HepG2 (cell line): ENCODE measurements around the gene PASK. TPM values are rescaled to one million over a fixed set of nuclear protein-coding genes. Genes with fewer than 3 reads are reported as not detected.

Experiments
- ATAC-seq: fragments of 200-7000 bp; cut with Tn5 transposase; 3 replicates; pipeline ENCODE4 v1.9.1; 2020; ENCODE audit warnings: mild to moderate bottlenecking, moderate library complexity
- BruUV-seq: library from RNA; stranded (reverse); fragments of 400-500 nt; replicated peaks from 2 replicates; lab custom pipeline; 2021; lab: Mats Ljungman, UMichigan
- CTCF ChIA-PET: fragments of 300-600 bp; formaldehyde crosslinking; extraction: SDS; loops from one replicate; lab custom pipeline; 2021; ENCODE audit warnings: low total read pairs, inconsistent platforms, low intra/inter-chr PET ratio; lab: Yijun Ruan, JAX
- POLR2A ChIA-PET: fragments of 350-600 bp; sonication (Branson Sonifier 250); formaldehyde crosslinking; loops from one replicate; lab custom pipeline; 2020; ENCODE audit warnings: antibody characterized with exemption, inconsistent platforms; lab: Yijun Ruan, JAX
- DNase-seq: peaks from one replicate; pipeline ENCODE4 v3.0.0-alpha.2; 2015; ENCODE audit warnings: low spot score
- FAIRE-seq: peaks from 3 replicates; lab custom pipeline; 2011; peaks lifted over from hg19 to GRCh38; lab: Jason Lieb, UNC
- H2AFZ ChIP-seq: one replicate; pipeline ENCODE4 v1.6.1; 2011; ENCODE audit warnings: low read length, inconsistent platforms
- H3K27ac ChIP-seq: fragments of 300-600 bp; 3 replicates; pipeline ENCODE4 v1.8.0; 2011; ENCODE audit warnings: mixed run types, mild to moderate bottlenecking, mixed read lengths, low read length, inconsistent platforms; ENCODE audit not compliant: insufficient read depth; ENCODE audit errors: extremely low read length
- H3K27me3 ChIP-seq, 2 experiments: fragments of 200-600 bp in 1 of 2; 2 replicates in 1 of 2; 3 replicates in 1 of 2; pipeline versions ENCODE4 v1.6.0 to v1.8.0; 2011; ENCODE audit warnings: low read length in 2 of 2, mild to moderate bottlenecking in 2 of 2, moderate library complexity in 2 of 2, inconsistent platforms in 1 of 2; ENCODE audit not compliant: insufficient read depth in 2 of 2, control insufficient read depth in 1 of 2
- H3K36me3 ChIP-seq, 2 experiments: fragments of 200-600 bp in 1 of 2; replicated peaks in 1 of 2; 2 replicates in 1 of 2; 3 replicates in 1 of 2; pipeline versions ENCODE4 v1.5.1 to v1.8.0; 2011; ENCODE audit warnings: low read length in 2 of 2, inconsistent platforms in 1 of 2; ENCODE audit not compliant: insufficient read depth in 2 of 2, control insufficient read depth in 1 of 2
- H3K4me1 ChIP-seq: 2 replicates; pipeline ENCODE4 v1.5.1; 2012; ENCODE audit warnings: low read length, inconsistent platforms; ENCODE audit not compliant: insufficient read depth
- H3K4me2 ChIP-seq: 2 replicates; pipeline ENCODE4 v1.6.0; 2011; ENCODE audit warnings: low read depth, low read length, inconsistent platforms
- H3K4me3 ChIP-seq, 3 experiments: fragments of 200-600 bp in 1 of 3; sonication (generic), shearing (Covaris generic) in 1 of 3; replicated peaks in 1 of 3; 2 replicates each; pipeline ENCODE4 v1.5.1; 2011 to 2016; ENCODE audit warnings: low read length in 3 of 3, inconsistent platforms in 2 of 3, low read depth in 2 of 3, mild to moderate bottlenecking in 2 of 3, control low read depth in 1 of 3, mixed read lengths in 1 of 3; ENCODE audit not compliant: insufficient read depth in 1 of 3
- H3K79me2 ChIP-seq: one replicate; pipeline ENCODE4 v1.6.1; 2011; ENCODE audit warnings: low read length, inconsistent platforms; ENCODE audit not compliant: insufficient read depth
- H3K9ac ChIP-seq: 2 replicates; pipeline ENCODE4 v1.6.0; 2011; ENCODE audit warnings: mild to moderate bottlenecking, low read depth, low read length, inconsistent platforms; ENCODE audit not compliant: insufficient read depth
- H3K9me3 ChIP-seq: 2 replicates; pipeline ENCODE4 v1.5.1; 2012; ENCODE audit warnings: mild to moderate bottlenecking, low read length
- H4K20me1 ChIP-seq: 2 replicates; pipeline ENCODE4 v1.6.0; 2011; ENCODE audit warnings: inconsistent platforms, mild to moderate bottlenecking, low read length, moderate library complexity; ENCODE audit not compliant: insufficient read depth
- ATAD3A ChIP-seq: sonication (generic); formaldehyde crosslinking; IDR thresholded peaks from 2 replicates; pipeline ENCODE4 v1.4.0; 2020; ENCODE audit warnings: missing genetic modification reagents
- GATAD2A ChIP-seq: IDR thresholded peaks from 2 replicates; pipeline ENCODE4 v1.6.1; 2016
- HDAC2 ChIP-seq: sonication (generic); formaldehyde crosslinking; IDR thresholded peaks from 2 replicates; pipeline ENCODE4 v1.4.0; 2020; ENCODE audit warnings: missing genetic modification reagents
- NFATC3 ChIP-seq: sonication (generic); formaldehyde crosslinking; IDR thresholded peaks from 2 replicates; pipeline ENCODE4 v1.5.1; 2020; ENCODE audit warnings: mild to moderate bottlenecking, missing genetic modification reagents
- NFKBIZ ChIP-seq: IDR thresholded peaks from 2 replicates; pipeline ENCODE4 v1.6.1; 2018; ENCODE audit warnings: missing genetic modification reagents, missing compliant biosample characterization
- PRMT3 ChIP-seq: sonication (generic); formaldehyde crosslinking; IDR thresholded peaks from 2 replicates; pipeline ENCODE4 v1.8.1; 2022; ENCODE audit warnings: low read depth, mild to moderate bottlenecking, moderate library complexity, missing genetic modification reagents, borderline replicate concordance
- REXO4 ChIP-seq: sonication (generic); formaldehyde crosslinking; IDR thresholded peaks from 2 replicates; pipeline ENCODE4 v1.8.0; 2022; ENCODE audit warnings: missing genetic modification reagents, mild to moderate bottlenecking, borderline replicate concordance
- TRIM24 ChIP-seq: sonication (generic); formaldehyde crosslinking; IDR thresholded peaks from 2 replicates; pipeline ENCODE4 v1.8.0; 2022; ENCODE audit warnings: mild to moderate bottlenecking, missing genetic modification reagents
- XBP1 ChIP-seq: sonication (generic); formaldehyde crosslinking; IDR thresholded peaks from 2 replicates; pipeline ENCODE4 v1.5.0; 2020; ENCODE audit warnings: missing genetic modification reagents
- ZFYVE20 ChIP-seq: sonication (generic); formaldehyde crosslinking; IDR thresholded peaks from 2 replicates; pipeline ENCODE4 v1.8.0; 2023; ENCODE audit warnings: low read depth, mild to moderate bottlenecking, moderate library complexity, missing genetic modification reagents, borderline replicate concordance
- ZNF546 ChIP-seq: sonication (generic); formaldehyde crosslinking; conservative IDR thresholded peaks from 2 replicates; pipeline ENCODE4 v1.8.1; 2023; ENCODE audit warnings: mild to moderate bottlenecking, missing genetic modification reagents
- ZNF7 ChIP-seq: IDR thresholded peaks from 2 replicates; pipeline ENCODE4 v1.6.1; 2016; ENCODE audit warnings: missing biosample characterization, missing genetic modification reagents
- ZSCAN29 ChIP-seq: sonication (generic); formaldehyde crosslinking; conservative IDR thresholded peaks from 2 replicates; pipeline ENCODE4 v1.4.0; 2020; ENCODE audit warnings: mild to moderate bottlenecking, missing genetic modification reagents
- WGBS: methylation state at CpG from one replicate; pipeline ENCODE4 v1.1.6; 2017; ENCODE audit warnings: low lambda C conversion rate; 5-methylcytosine and 5-hydroxymethylcytosine counted together
- in situ Hi-C: cut with HindIII; loops from 2 replicates; pipeline ENCODE4 v1.10.0; 2017; ENCODE audit warnings: low pct_unique_long_range_greater_than_20kb; ENCODE audit not compliant: extremely low pct_ligation_motif_present
- intact Hi-C: fragments of 100-400 bp; cut with micrococcal nuclease; formaldehyde crosslinking; loops from one replicate; pipeline ENCODE4 v1.10.0; 2022; ENCODE audit not compliant: unreplicated experiment
- polyA plus RNA-seq, 8 experiments: library from polyadenylated mRNA; depleted of rRNA in 3 of 8; stranded (reverse) in 7 of 8; unstranded in 1 of 8; fragments of >200 nt; fragmentation: Illumina TruSeq in 4 of 8; extraction: Trizol in 4 of 8; gene quantifications; 2 replicates each; pipeline versions ENCODE4 v1.2.1 to v1.2.3, GENCODE V29; 2011 to 2016; ENCODE audit warnings: low read depth in 4 of 8, missing spikeins in 1 of 8, mixed read lengths in 1 of 8; ENCODE audit not compliant: insufficient read depth in 1 of 8
- total RNA-seq, 5 experiments: library from RNA; depleted of rRNA; stranded (reverse); fragments of >200 nt; fragmentation: Illumina TruSeq; extraction: Trizol; gene quantifications; 2 replicates each; pipeline ENCODE4 v1.2.3, GENCODE V29; 2016; ENCODE audit warnings: low read depth in 1 of 5
- TF ChIP-seq, protein P1 (sequence below): sonication (generic); formaldehyde crosslinking; IDR thresholded peaks from 2 replicates; pipeline ENCODE4 v1.5.0; 2020; ENCODE audit warnings: mild to moderate bottlenecking, low read depth, missing genetic modification reagents, borderline replicate concordance
- TF ChIP-seq, protein P2 (sequence below): sonication (generic); formaldehyde crosslinking; IDR thresholded peaks from 2 replicates; pipeline ENCODE4 v1.8.0; 2023; ENCODE audit warnings: mild to moderate bottlenecking, missing genetic modification reagents

Gene PASK
- total and polyA plus RNA-seq, 2 of the 13 experiments (the other 11 are each of a cell fraction or from before 2014, with no cell fraction given) = 6.9 to 17.0 TPM

DNA sequence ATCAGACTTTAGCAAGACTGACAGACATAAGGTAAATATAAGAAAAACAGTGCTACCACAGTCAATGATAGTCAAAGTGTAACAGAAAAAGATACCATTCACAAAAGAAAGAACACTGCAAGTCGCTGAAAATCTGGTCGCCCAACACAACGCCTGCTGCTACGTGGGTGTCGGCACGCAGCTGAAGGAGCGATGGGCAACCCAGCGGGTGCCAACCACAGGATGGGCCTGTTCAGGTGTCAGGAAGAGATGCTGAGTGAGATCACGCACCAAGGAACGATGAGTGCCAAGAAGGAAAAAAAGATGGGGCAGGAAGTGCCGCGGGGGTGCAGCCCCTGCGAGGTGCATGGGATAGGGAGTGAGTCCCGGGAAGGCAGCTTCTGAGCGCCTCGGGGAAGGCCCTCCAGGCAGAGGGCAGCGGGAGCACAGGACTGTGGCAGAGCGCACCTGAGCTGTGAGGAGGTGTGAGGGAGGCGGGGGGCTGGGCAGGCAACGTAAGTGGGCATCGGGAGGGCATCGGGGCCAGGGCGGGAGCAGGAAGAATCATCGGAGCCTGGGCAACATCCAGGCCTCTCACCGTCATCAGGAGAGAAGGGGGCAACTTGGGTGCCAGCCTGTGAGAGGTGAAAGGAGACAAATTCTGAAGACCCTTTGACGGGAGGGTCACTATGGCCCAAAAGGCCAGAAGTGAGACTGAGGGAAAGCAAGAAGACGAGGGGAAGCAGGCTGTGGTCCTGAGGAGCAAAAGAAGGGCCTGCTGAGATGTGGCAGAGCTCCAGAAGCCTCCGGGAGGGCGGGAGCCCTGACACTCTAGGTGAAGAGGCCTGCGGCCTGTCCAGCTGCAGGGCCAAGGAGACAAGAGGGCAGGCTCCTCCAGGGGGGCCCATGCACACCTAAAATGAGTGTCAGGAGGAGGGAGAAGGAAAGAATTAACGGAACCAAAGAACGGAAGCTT, 32.4 kb downstream of the PASK start:
- whole genome bisulfite sequencing = 97% methylated on average over 32 of the region's 32 CpGs
- Histone ChIP-seq H3K4me2 (no peak overlapping the region), H2AFZ (no peak overlapping the region), H3K27me3 (no peaks in the 10 kb centered on the region), H3K79me2 (no peaks in the 10 kb centered on the region), H4K20me1 (no peaks in the 10 kb centered on the region), H3K9me3 (no peaks in the 10 kb centered on the region), H3K9ac (no peak overlapping the region), H3K4me1 (no peaks in the 10 kb centered on the region), H3K36me3 (peaks cover 7 to 34% of the 10 kb centered on the region in 2 experiments; a peak in 4 of 5 replicates), H3K4me3 (no peak overlapping the region), H3K27ac (no peak overlapping the region)
- no TSS peak for BruUV-seq
- ATAC-seq (no peak; the same call in 2 of the 3 replicates), DNase-seq (no peak), FAIRE-seq (no peak)
- intact Hi-C loops (no loop called here), in situ Hi-C loops (no loop called here)
- ChIA-PET POLR2A (no interaction called here), CTCF (no interaction called here)
- no peak for TF ChIP-seq NFKBIZ
- no peak for TF ChIP-seq ZFYVE20
- no peak for TF ChIP-seq GATAD2A
- TF ChIP-seq ZNF546 = no peak
- TF ChIP-seq ZSCAN29 (CRISPR knock-in tag) = no peak
- TF ChIP-seq, protein P1, sequence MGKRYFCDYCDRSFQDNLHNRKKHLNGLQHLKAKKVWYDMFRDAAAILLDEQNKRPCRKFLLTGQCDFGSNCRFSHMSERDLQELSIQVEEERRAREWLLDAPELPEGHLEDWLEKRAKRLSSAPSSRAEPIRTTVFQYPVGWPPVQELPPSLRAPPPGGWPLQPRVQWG (CRISPR knock-in tag) = no peak
- TF ChIP-seq PRMT3 (CRISPR knock-in tag) = no peak
- no peak for TF ChIP-seq XBP1
- no peak for TF ChIP-seq ZNF7 (CRISPR knock-in tag)
- TF ChIP-seq, protein P2, sequence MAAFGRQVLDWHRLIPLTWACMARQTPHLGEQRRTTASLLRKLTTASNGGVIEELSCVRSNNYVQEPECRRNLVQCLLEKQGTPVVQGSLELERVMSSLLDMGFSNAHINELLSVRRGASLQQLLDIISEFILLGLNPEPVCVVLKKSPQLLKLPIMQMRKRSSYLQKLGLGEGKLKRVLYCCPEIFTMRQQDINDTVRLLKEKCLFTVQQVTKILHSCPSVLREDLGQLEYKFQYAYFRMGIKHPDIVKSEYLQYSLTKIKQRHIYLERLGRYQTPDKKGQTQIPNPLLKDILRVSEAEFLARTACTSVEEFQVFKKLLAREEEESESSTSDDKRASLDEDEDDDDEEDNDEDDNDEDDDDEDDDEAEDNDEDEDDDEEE (CRISPR knock-in tag) = no peak
- no peak for TF ChIP-seq TRIM24 (CRISPR knock-in tag)
- no peak for TF ChIP-seq HDAC2 (CRISPR knock-in tag)
- TF ChIP-seq NFATC3 = no peak
- TF ChIP-seq ATAD3A (CRISPR knock-in tag) = no peak
- no peak for TF ChIP-seq REXO4
